Fibroblast of villous mesenchyme (primary cell): Measurements from ENCODE around the gene TCF7L1. TPM values are rescaled to one million over a fixed set of nuclear protein-coding genes. Genes with fewer than 3 reads are reported as not detected.

Experiments used
- DNase-seq: peaks from one replicate; pipeline ENCODE4 v3.0.0-alpha.2; 2010; ENCODE audit warnings: low read depth
- H3K4me3 ChIP-seq: 2 replicates; pipeline ENCODE4 v1.5.1; 2011; ENCODE audit warnings: low read depth, mild to moderate bottlenecking, low read length
- CTCF ChIP-seq: IDR thresholded peaks from 2 replicates; pipeline ENCODE4 v1.5.1; 2012; ENCODE audit warnings: low read depth, mild to moderate bottlenecking, low read length; ENCODE audit not compliant: insufficient read depth
- total RNA-seq: library from RNA; depleted of rRNA; stranded (reverse); fragments of >200 nt; gene quantifications from 2 replicates; pipeline ENCODE4 v1.2.3, GENCODE V29; 2012

The TCF7L1 gene
- total RNA-seq, 1 donor: 4.3 TPM

GRCh38 chr2:85213404-85213803 lies 80.2 kb downstream of the TCF7L1 start:
- TF ChIP-seq CTCF: no peak
- no peak overlapping the region for H3K4me3 ChIP-seq
- DNase-seq: no peak

GRCh38 chr2:85213901-85214512 lies 80.8 kb downstream of the TCF7L1 start:
- no peak for DNase-seq
- no peak for TF ChIP-seq CTCF
- no peak overlapping the region for H3K4me3 ChIP-seq

GRCh38 chr2:85215081-85215447 lies 81.9 kb downstream of the TCF7L1 start:
- no peak for DNase-seq
- no peak for TF ChIP-seq CTCF
- H3K4me3 ChIP-seq: no peak overlapping the region

- TF ChIP-seq CTCF: no peak
- peak; percentile 73 for DNase-seq
- no peak overlapping the region for H3K4me3 ChIP-seq
Observed at GRCh38 chr2:85215448-85216401, 82.5 kb downstream of the TCF7L1 start.

GRCh38 chr2:85216927-85217326 lies 83.7 kb downstream of the TCF7L1 start:
- H3K4me3 ChIP-seq: no peak overlapping the region
- no peak for TF ChIP-seq CTCF
- DNase-seq: no peak

GRCh38 chr2:85221067-85221691 lies 88.0 kb downstream of the TCF7L1 start:
- H3K4me3 ChIP-seq: no peak overlapping the region
- peak; percentile 5 for TF ChIP-seq CTCF
- DNase-seq: peak; percentile 72
